Kidney (tissue), 14 donors: ENCODE data around the gene GPATCH8. TPM values are rescaled to one million over a fixed set of nuclear protein-coding genes. Genes with fewer than 3 reads are reported as not detected.

ENCODE experiments used
- DNase-seq, 5 donors: peaks; one replicate each; pipeline ENCODE4 v3.0.0-alpha.2; 2013 to 2020
- FAIRE-seq: peaks from 2 replicates; lab custom pipeline; 2012; peaks lifted over from hg19 to GRCh38; lab: Jason Lieb, UNC
- H3K27ac ChIP-seq, 2 donors: one replicate each; pipeline ENCODE4 v1.7.0; 2013; ENCODE audit warnings: low read depth in 2 of 2, low read length in 2 of 2, inconsistent platforms in 1 of 2
- H3K27me3 ChIP-seq: one replicate; pipeline ENCODE4 v1.7.1; 2013; ENCODE audit warnings: low read length, inconsistent platforms; ENCODE audit not compliant: control insufficient read depth, insufficient read depth
- H3K36me3 ChIP-seq, 3 donors: one replicate each; pipeline versions ENCODE4 v1.7.0 to v1.7.1; 2013; ENCODE audit warnings: low read length in 3 of 3, control low read depth in 1 of 3, inconsistent platforms in 1 of 3; ENCODE audit not compliant: insufficient read depth in 3 of 3, control insufficient read depth in 2 of 3
- H3K4me1 ChIP-seq, 3 donors: one replicate each; pipeline versions ENCODE4 v1.7.0 to v1.7.1; 2013; ENCODE audit warnings: low read length in 3 of 3, inconsistent platforms in 1 of 3, low read depth in 1 of 3; ENCODE audit not compliant: control insufficient read depth in 2 of 3, insufficient read depth in 2 of 3
- H3K4me3 ChIP-seq, 3 donors: one replicate each; pipeline versions ENCODE4 v1.7.0 to v1.8.1; 2013; ENCODE audit warnings: low read length in 3 of 3, control low read depth in 1 of 3, inconsistent platforms in 1 of 3
- H3K9ac ChIP-seq, 3 donors: one replicate each; pipeline versions ENCODE4 v1.7.0 to v1.7.1; 2013; ENCODE audit warnings: low read length in 3 of 3, control low read depth in 1 of 3, inconsistent platforms in 1 of 3
- H3K9me3 ChIP-seq, 3 donors: one replicate each; pipeline versions ENCODE4 v1.7.0 to v1.7.1; 2013; ENCODE audit warnings: low read length in 3 of 3, control low read depth in 1 of 3, inconsistent platforms in 1 of 3; ENCODE audit not compliant: control insufficient read depth in 2 of 3, insufficient read depth in 1 of 3
- CTCF ChIP-seq: IDR thresholded peaks from 3 replicates; pipeline ENCODE4 v1.5.1; 2012; ENCODE audit warnings: mild to moderate bottlenecking, moderate library complexity, borderline replicate concordance; ENCODE audit not compliant: insufficient read depth; ENCODE audit errors: extremely low read depth
- intact Hi-C: fragments of 100-400 bp; cut with DNase I; formaldehyde crosslinking; loops from one replicate; pipeline ENCODE4 v1.11.1; 2022
- polyA plus RNA-seq: library from polyadenylated mRNA; stranded (reverse); fragments of 350-450 nt; fragmentation: Illumina TruSeq; extraction: RNeasy Lipid Tissue Mini Kit (QIAGEN cat#74804); gene quantifications from one replicate; pipeline ENCODE4 v1.2.3, GENCODE V29; 2014; ENCODE audit warnings: low read depth, low replicate concordance; ENCODE audit not compliant: insufficient read depth
- total RNA-seq: library from RNA; stranded (reverse); fragmentation: NEBNext Ultra II Directional; extraction: Animal tissue kit (Norgen Biotek cat#: 25700); gene quantifications from one replicate; pipeline ENCODE4 v1.2.1, GENCODE V29; 2021
- donor health status: control.
- donor health status: control.
- donor health status: control.
- donor health status: control.
- donor health status: control.
- donor health status: DM: yes; HTN: yes; CAD: no.
- donor health status: Normal renal cell carcinoma (clear cell type).

The GPATCH8 gene
- total and polyA plus RNA-seq, 2 donors from 2014 or later, result 3.5 to 47.0 TPM

- Histone ChIP-seq H3K9me3 (no peaks in the 10 kb centered on the region), H3K4me1 (peaks cover 0 to 11% (median 0%) of the 10 kb centered on the region in 3 donors), H3K4me3 (no peak overlapping the region), H3K9ac (no peak overlapping the region), H3K36me3 (peaks cover 0 to 11% (median 8%) of the 10 kb centered on the region in 3 donors), H3K27me3 (no peaks in the 10 kb centered on the region), H3K27ac (no peak overlapping the region)
- DNase-seq, result no peak
- intact Hi-C loops, result no loop called here
- FAIRE-seq, result no peak
- TF ChIP-seq CTCF, result no peak
Observed at GRCh38 chr17:44349553-44350070, 153.6 kb downstream of the GPATCH8 start.

- no peak for FAIRE-seq
- no peak for TF ChIP-seq CTCF
- H3K4me3 ChIP-seq, result no peak overlapping the region
- H3K4me1 ChIP-seq, result peaks cover 0 to 13% (median 0%) of the 10 kb centered on the region in 3 donors
- intact Hi-C loops, result no loop called here
- DNase-seq, result no peak
- H3K36me3 ChIP-seq, result peaks cover 0 to 11% (median 8%) of the 10 kb centered on the region in 3 donors
- no peak overlapping the region for H3K9ac ChIP-seq
- no peak overlapping the region for H3K27ac ChIP-seq
- no peaks in the 10 kb centered on the region for H3K27me3 ChIP-seq
- no peaks in the 10 kb centered on the region for H3K9me3 ChIP-seq
Observed at GRCh38 chr17:44348988-44349364, 154.2 kb downstream of the GPATCH8 start.

- no peak for TF ChIP-seq CTCF
- H3K4me1 ChIP-seq, result peaks cover 0 to 13% (median 0%) of the 10 kb centered on the region in 3 donors
- no peak overlapping the region for H3K9ac ChIP-seq
- H3K9me3 ChIP-seq, result no peaks in the 10 kb centered on the region
- no peak for FAIRE-seq
- H3K27me3 ChIP-seq, result no peaks in the 10 kb centered on the region
- DNase-seq, result no peak
- H3K27ac ChIP-seq, result no peak overlapping the region
- H3K4me3 ChIP-seq, result no peak overlapping the region
- peaks cover 0 to 11% (median 8%) of the 10 kb centered on the region in 3 donors for H3K36me3 ChIP-seq
- intact Hi-C loops, result no loop called here
Observed at GRCh38 chr17:44348234-44348987, 154.8 kb downstream of the GPATCH8 start.

Other genes starting within 250 kb of the GPATCH8 start
- 2.1 TPM for gene SLC4A1, start 235.3 kb downstream of the GPATCH8 start, total RNA-seq
- 201 TPM for gene SLC4A1, start 235.3 kb downstream of the GPATCH8 start, polyA plus RNA-seq
- 2.2 TPM for gene RUNDC3A, start 194.8 kb downstream of the GPATCH8 start, total RNA-seq
- 6.4 TPM for gene RUNDC3A, start 194.8 kb downstream of the GPATCH8 start, polyA plus RNA-seq
- gene SLC25A39, start 178.6 kb downstream of the GPATCH8 start, total RNA-seq, result 107 TPM
- 389 TPM for gene SLC25A39, start 178.6 kb downstream of the GPATCH8 start, polyA plus RNA-seq
- gene GRN, start 158.1 kb downstream of the GPATCH8 start, total RNA-seq, result 353 TPM
- gene GRN, start 158.1 kb downstream of the GPATCH8 start, polyA plus RNA-seq, result 235 TPM
- gene FAM171A2, start 139.6 kb downstream of the GPATCH8 start, total RNA-seq, result 0.94 TPM
- 1.6 TPM for gene FAM171A2, start 139.6 kb downstream of the GPATCH8 start, polyA plus RNA-seq
- gene ITGA2B, start 113.8 kb downstream of the GPATCH8 start, total RNA-seq, result 1.7 TPM
- 0.67 TPM for gene ITGA2B, start 113.8 kb downstream of the GPATCH8 start, polyA plus RNA-seq
- gene FZD2, start 54.1 kb upstream of the GPATCH8 start, total RNA-seq, result 4.7 TPM
- 5.5 TPM for gene FZD2, start 54.1 kb upstream of the GPATCH8 start, polyA plus RNA-seq
- 0.28 TPM for gene MEIOC, start 153.1 kb upstream of the GPATCH8 start, total RNA-seq
- gene MEIOC, start 153.1 kb upstream of the GPATCH8 start, polyA plus RNA-seq, result 0.26 TPM
- gene CCDC43, start 186.4 kb upstream of the GPATCH8 start, total RNA-seq, result 20.3 TPM
- gene CCDC43, start 186.4 kb upstream of the GPATCH8 start, polyA plus RNA-seq, result 14.9 TPM
- 3.5 TPM for gene DBF4B, start 205.3 kb upstream of the GPATCH8 start, total RNA-seq
- gene DBF4B, start 205.3 kb upstream of the GPATCH8 start, polyA plus RNA-seq, result 1.8 TPM